PC-3 (cell line): ENCODE measurements around the gene CCDC174. TPM values are rescaled to one million over a fixed set of nuclear protein-coding genes. Genes with fewer than 3 reads are reported as not detected.

Source experiments
- ATAC-seq: fragments of 200-7000 bp; cut with Tn5 transposase; 2 replicates; pipeline ENCODE4 v1.9.1; 2020; ENCODE audit warnings: mild to moderate bottlenecking, moderate library complexity
- BruUV-seq: library from RNA; stranded (reverse); fragments of 400-500 nt; replicated peaks from 2 replicates; lab custom pipeline; 2021; lab: Mats Ljungman, UMichigan
- CTCF ChIA-PET: fragments of 300-600 bp; sonication (Branson Sonifier 250); formaldehyde crosslinking; loops from one replicate; lab custom pipeline; 2022; ENCODE audit warnings: antibody characterized with exemption; lab: Charles Lee
- POLR2A ChIA-PET: fragments of 300-600 bp; sonication (Branson Sonifier 250); formaldehyde crosslinking; loops from one replicate; lab custom pipeline; 2022; ENCODE audit warnings: antibody characterized with exemption; ENCODE audit not compliant: unreplicated experiment; lab: Charles Lee
- DNase-seq: peaks from one replicate; pipeline ENCODE4 v3.0.0-alpha.2; 2015
- H2AFZ ChIP-seq: fragments of 300-600 bp; sonication (generic); 2 replicates; pipeline ENCODE4 v1.6.0; 2016; ENCODE audit warnings: antibody characterized with exemption, low read length
- H3F3A ChIP-seq: fragments of 300-600 bp; sonication (generic); one replicate; pipeline ENCODE4 v1.6.0; 2017; ENCODE audit warnings: antibody characterized with exemption, low read length, control low read depth, mild to moderate bottlenecking; ENCODE audit not compliant: unreplicated experiment
- H3K27ac ChIP-seq: fragments of 300-600 bp; sonication (generic); 2 replicates; pipeline ENCODE4 v1.5.1; 2016; ENCODE audit warnings: mild to moderate bottlenecking, low read length
- H3K27me3 ChIP-seq: fragments of 300-600 bp; sonication (generic); 2 replicates; pipeline ENCODE4 v1.6.1; 2016; ENCODE audit warnings: low read length, mixed read lengths
- H3K36me3 ChIP-seq: fragments of 300-600 bp; sonication (generic); 2 replicates; pipeline ENCODE4 v1.6.1; 2016; ENCODE audit warnings: low read depth, mixed run types, low read length, mixed read lengths
- H3K4me1 ChIP-seq: fragments of 300-600 bp; sonication (generic); 2 replicates; pipeline ENCODE4 v1.5.1; 2016; ENCODE audit warnings: low read length; ENCODE audit not compliant: insufficient read depth
- H3K4me2 ChIP-seq: fragments of 300-600 bp; sonication (generic); 2 replicates; pipeline ENCODE4 v1.6.0; 2016; ENCODE audit warnings: low read length
- H3K4me3 ChIP-seq: fragments of 300-600 bp; sonication (generic); 2 replicates; pipeline ENCODE4 v1.5.1; 2016; ENCODE audit warnings: mild to moderate bottlenecking, low read length, mixed read lengths
- H3K79me2 ChIP-seq: fragments of 300-600 bp; sonication (generic); 2 replicates; pipeline ENCODE4 v1.6.1; 2017; ENCODE audit warnings: low read length, mixed read lengths
- H3K9ac ChIP-seq: fragments of 300-600 bp; sonication (generic); 2 replicates; pipeline ENCODE4 v1.6.0; 2016; ENCODE audit warnings: mild to moderate bottlenecking, low read length
- H3K9me2 ChIP-seq: fragments of 300-600 bp; sonication (generic); replicated peaks from 2 replicates; pipeline ENCODE4 v1.6.1; 2016; ENCODE audit warnings: mixed run types, low read length, mixed read lengths
- H3K9me3 ChIP-seq: fragments of 300-600 bp; sonication (generic); 2 replicates; pipeline ENCODE4 v1.6.1; 2016; ENCODE audit warnings: low read length, mixed read lengths
- H4K20me1 ChIP-seq: fragments of 300-600 bp; sonication (generic); 2 replicates; pipeline ENCODE4 v1.6.1; 2016; ENCODE audit warnings: low read length, mixed read lengths
- CTCF ChIP-seq: fragments of 300-600 bp; sonication (generic); conservative IDR thresholded peaks from 2 replicates; pipeline ENCODE4 v1.5.1; 2017; ENCODE audit warnings: antibody characterized with exemption, low read depth, mild to moderate bottlenecking, low read length
- EZH2 ChIP-seq: fragments of 300-600 bp; sonication (generic); IDR thresholded peaks from one replicate; pipeline ENCODE4 v1.6.1; 2017; ENCODE audit warnings: antibody characterized with exemption, mild to moderate bottlenecking, low read length; ENCODE audit not compliant: unreplicated experiment
- EZH2phosphoT487 ChIP-seq: fragments of 300-600 bp; sonication (generic); IDR thresholded peaks from 2 replicates; pipeline ENCODE4 v1.6.1; 2018; ENCODE audit warnings: mild to moderate bottlenecking, antibody characterized with exemption, low read length, borderline replicate concordance
- intact Hi-C: fragments of 100-400 bp; cut with micrococcal nuclease; formaldehyde crosslinking; loops from 2 replicates; pipeline ENCODE4 v1.9.0; 2023
- total RNA-seq: library from RNA; depleted of rRNA; stranded (reverse); fragments of >200 nt; gene quantifications from 2 replicates; pipeline ENCODE4 v1.2.3, GENCODE V29; 2014

Gene CCDC174
- total RNA-seq, 1 experiment from 2014 or later: 8.2 TPM

GRCh38 chr3:14640157-14640562, 11.4 kb upstream of the CCDC174 start:
- intact Hi-C loops: no loop called here
- no TSS peak for BruUV-seq

GRCh38 chr3:14640734-14641133, 10.8 kb upstream of the CCDC174 start:
- no peak for TF ChIP-seq EZH2
- TF ChIP-seq CTCF: no peak
- TF ChIP-seq EZH2phosphoT487: no peak
- Histone ChIP-seq H3K4me2 (peak overlapping the region; percentile 62), H3K9me3 (no peaks in the 10 kb centered on the region), H3F3A (no peaks in the 10 kb centered on the region), H3K9me2 (no peaks in the 10 kb centered on the region), H2AFZ (no peak overlapping the region; the same call in 1 of the 2 replicates), H3K36me3 (no peaks in the 10 kb centered on the region), H3K4me3 (no peak overlapping the region), H3K27me3 (no peaks in the 10 kb centered on the region), H4K20me1 (no peaks in the 10 kb centered on the region), H3K79me2 (no peaks in the 10 kb centered on the region), H3K4me1 (peaks cover 23% of the 10 kb centered on the region), H3K9ac (peak overlapping the region; percentile 28; the same call in 1 of the 2 replicates), H3K27ac (peak overlapping the region; percentile 75)
- CTCF ChIA-PET: interaction anchor here (0.7 kb wide), 2 partner anchors 136 to 140 kb away, joined by 3 to 4 read pairs; no protein-coding TSS in a partner anchor
- no TSS peak for BruUV-seq
- DNase-seq (peak; percentile 60), ATAC-seq (peak; percentile 90)
- POLR2A ChIA-PET: no interaction called here
- intact Hi-C loops: no loop called here

More at GRCh38 chr3:14640157-14640562, 11.4 kb upstream of the CCDC174 start:
- no peak overlapping the region for H3K4me3 ChIP-seq
- no peaks in the 10 kb centered on the region for H3F3A ChIP-seq
- H3K27me3 ChIP-seq: no peaks in the 10 kb centered on the region
- peak overlapping the region; percentile 62 for H3K4me2 ChIP-seq
- ATAC-seq (peak; percentile 42), DNase-seq (peak; percentile 47)
- H3K9ac ChIP-seq: peak overlapping the region; percentile 28; the same call in 1 of the 2 replicates
- no peaks in the 10 kb centered on the region for H4K20me1 ChIP-seq
- POLR2A ChIA-PET: no interaction called here
- H3K27ac ChIP-seq: peak overlapping the region; percentile 75
- H3K9me2 ChIP-seq: no peaks in the 10 kb centered on the region
- H3K9me3 ChIP-seq: no peaks in the 10 kb centered on the region
- TF ChIP-seq CTCF: no peak
- no peak for TF ChIP-seq EZH2
- TF ChIP-seq EZH2phosphoT487: no peak
- peaks cover 29% of the 10 kb centered on the region for H3K4me1 ChIP-seq
- H3K36me3 ChIP-seq: no peaks in the 10 kb centered on the region
- no peak overlapping the region; the same call in 1 of the 2 replicates for H2AFZ ChIP-seq
- CTCF ChIA-PET: no interaction called here
- no peaks in the 10 kb centered on the region for H3K79me2 ChIP-seq

GRCh38 chr3:14641346-14641745, 10.2 kb upstream of the CCDC174 start:
- no peak overlapping the region for H3K4me3 ChIP-seq
- no peaks in the 10 kb centered on the region for H4K20me1 ChIP-seq
- H3K9me3 ChIP-seq: no peaks in the 10 kb centered on the region
- peak overlapping the region; percentile 34 for H3K27ac ChIP-seq
- H3K4me1 ChIP-seq: peaks cover 21% of the 10 kb centered on the region
- no TSS peak for BruUV-seq
- H3K79me2 ChIP-seq: no peaks in the 10 kb centered on the region
- ChIA-PET CTCF (interaction anchor here (0.7 kb wide), 2 partner anchors 136 to 140 kb away, joined by 3 to 4 read pairs; no protein-coding TSS in a partner anchor), POLR2A (no interaction called here)
- H2AFZ ChIP-seq: no peak overlapping the region
- H3K4me2 ChIP-seq: no peak overlapping the region
- H3K36me3 ChIP-seq: no peaks in the 10 kb centered on the region
- no peak for ATAC-seq
- DNase-seq: no peak
- H3F3A ChIP-seq: no peaks in the 10 kb centered on the region
- H3K27me3 ChIP-seq: no peaks in the 10 kb centered on the region
- no peak for TF ChIP-seq EZH2
- TF ChIP-seq CTCF: no peak
- TF ChIP-seq EZH2phosphoT487: no peak
- intact Hi-C loops: no loop called here
- no peak overlapping the region for H3K9ac ChIP-seq
- no peaks in the 10 kb centered on the region for H3K9me2 ChIP-seq
